Measurements from ENCODE around the gene TRDN. TPM values are rescaled to one million over a fixed set of nuclear protein-coding genes. Genes with fewer than 3 reads are reported as not detected.

Gene TRDN
- total RNA-seq, 1 experiment from 2014 or later, result 39.8 TPM

GRCh38 chr6:123594776-123595175 lies 42.0 kb downstream of the TRDN start (continued):
- TF ChIP-seq RORB (CRISPR knock-in tag; IDR thresholded peaks at IDR 0.05) (no peak), ZBTB21 (CRISPR knock-in tag; IDR thresholded peaks at IDR 0.05; ENCODE audit: borderline replicate concordance) (no peak), USF2 (CRISPR knock-in tag; IDR thresholded peaks at IDR 0.05) (no peak)
- TF ChIP-seq, protein P1, sequence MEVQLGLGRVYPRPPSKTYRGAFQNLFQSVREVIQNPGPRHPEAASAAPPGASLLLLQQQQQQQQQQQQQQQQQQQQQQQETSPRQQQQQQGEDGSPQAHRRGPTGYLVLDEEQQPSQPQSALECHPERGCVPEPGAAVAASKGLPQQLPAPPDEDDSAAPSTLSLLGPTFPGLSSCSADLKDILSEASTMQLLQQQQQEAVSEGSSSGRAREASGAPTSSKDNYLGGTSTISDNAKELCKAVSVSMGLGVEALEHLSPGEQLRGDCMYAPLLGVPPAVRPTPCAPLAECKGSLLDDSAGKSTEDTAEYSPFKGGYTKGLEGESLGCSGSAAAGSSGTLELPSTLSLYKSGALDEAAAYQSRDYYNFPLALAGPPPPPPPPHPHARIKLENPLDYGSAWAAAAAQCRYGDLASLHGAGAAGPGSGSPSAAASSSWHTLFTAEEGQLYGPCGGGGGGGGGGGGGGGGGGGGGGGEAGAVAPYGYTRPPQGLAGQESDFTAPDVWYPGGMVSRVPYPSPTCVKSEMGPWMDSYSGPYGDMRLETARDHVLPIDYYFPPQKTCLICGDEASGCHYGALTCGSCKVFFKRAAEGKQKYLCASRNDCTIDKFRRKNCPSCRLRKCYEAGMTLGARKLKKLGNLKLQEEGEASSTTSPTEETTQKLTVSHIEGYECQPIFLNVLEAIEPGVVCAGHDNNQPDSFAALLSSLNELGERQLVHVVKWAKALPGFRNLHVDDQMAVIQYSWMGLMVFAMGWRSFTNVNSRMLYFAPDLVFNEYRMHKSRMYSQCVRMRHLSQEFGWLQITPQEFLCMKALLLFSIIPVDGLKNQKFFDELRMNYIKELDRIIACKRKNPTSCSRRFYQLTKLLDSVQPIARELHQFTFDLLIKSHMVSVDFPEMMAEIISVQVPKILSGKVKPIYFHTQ (CRISPR knock-in tag; IDR thresholded peaks at IDR 0.05), result no peak
- TF ChIP-seq, protein P2, sequence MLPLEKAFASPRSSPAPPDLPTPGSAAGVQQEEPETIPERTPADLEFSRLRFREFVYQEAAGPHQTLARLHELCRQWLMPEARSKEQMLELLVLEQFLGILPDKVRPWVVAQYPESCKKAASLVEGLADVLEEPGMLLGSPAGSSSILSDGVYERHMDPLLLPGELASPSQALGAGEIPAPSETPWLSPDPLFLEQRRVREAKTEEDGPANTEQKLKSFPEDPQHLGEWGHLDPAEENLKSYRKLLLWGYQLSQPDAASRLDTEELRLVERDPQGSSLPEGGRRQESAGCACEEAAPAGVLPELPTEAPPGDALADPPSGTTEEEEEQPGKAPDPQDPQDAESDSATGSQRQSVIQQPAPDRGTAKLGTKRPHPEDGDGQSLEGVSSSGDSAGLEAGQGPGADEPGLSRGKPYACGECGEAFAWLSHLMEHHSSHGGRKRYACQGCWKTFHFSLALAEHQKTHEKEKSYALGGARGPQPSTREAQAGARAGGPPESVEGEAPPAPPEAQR (CRISPR knock-in tag; IDR thresholded peaks at IDR 0.05), result no peak

DNA sequence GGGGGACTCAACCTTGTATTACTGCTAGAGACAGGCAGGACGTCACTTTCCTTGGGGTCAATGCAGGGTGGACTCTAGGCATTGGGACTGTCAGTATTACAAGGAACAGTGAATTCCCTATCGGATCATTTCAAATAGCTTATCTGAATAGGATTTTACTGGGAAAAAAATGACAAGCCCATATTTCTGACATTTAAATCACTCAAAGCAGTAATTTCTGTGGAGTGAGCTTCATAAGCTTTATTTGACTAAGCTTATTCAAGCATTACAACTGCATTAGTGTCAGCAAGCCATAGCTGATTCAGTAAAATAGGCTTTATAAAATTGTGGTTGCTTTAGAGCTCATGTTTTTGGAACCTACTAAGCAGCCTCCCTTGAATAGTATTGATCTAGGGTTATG lies 44.3 kb downstream of the TRDN start:
- H3K9me3 Mint-ChIP-seq, result peaks cover 17% of the 10 kb centered on the region
- ChIA-PET CTCF (interaction anchor here (1.1 kb wide), 1 partner anchor 723 kb away, joined by 3 read pairs; no protein-coding TSS in a partner anchor), POLR2A (no interaction called here)
- peaks cover 41% of the 10 kb centered on the region for H3K4me1 Mint-ChIP-seq
- no peak for DNase-seq (ENCODE audit: low spot score)
- H3K36me3 Mint-ChIP-seq, result peaks cover 8% of the 10 kb centered on the region
- no peak overlapping the region for H3K27ac Mint-ChIP-seq
- no peaks in the 10 kb centered on the region for H3K27me3 Mint-ChIP-seq (ENCODE audit: low read depth)
- no peak for ATAC-seq
- no peak overlapping the region for H3K4me3 Mint-ChIP-seq
- no peak for TF ChIP-seq NFYB (CRISPR knock-in tag; conservative IDR thresholded peaks at IDR 0.05; ENCODE audit: low read depth)
- TF ChIP-seq ARID4B (CRISPR knock-in tag; IDR thresholded peaks at IDR 0.05; ENCODE audit: borderline replicate concordance), result no peak
- TF ChIP-seq SP1 (CRISPR knock-in tag; conservative IDR thresholded peaks at IDR 0.05), result no peak
- TF ChIP-seq RORB (CRISPR knock-in tag; IDR thresholded peaks at IDR 0.05), result no peak
- no peak for TF ChIP-seq GABPB1 (CRISPR knock-in tag; IDR thresholded peaks at IDR 0.05)
- TF ChIP-seq FOXJ3 (CRISPR knock-in tag; IDR thresholded peaks at IDR 0.05; ENCODE audit: borderline replicate concordance), result no peak
- TF ChIP-seq, protein P3, sequence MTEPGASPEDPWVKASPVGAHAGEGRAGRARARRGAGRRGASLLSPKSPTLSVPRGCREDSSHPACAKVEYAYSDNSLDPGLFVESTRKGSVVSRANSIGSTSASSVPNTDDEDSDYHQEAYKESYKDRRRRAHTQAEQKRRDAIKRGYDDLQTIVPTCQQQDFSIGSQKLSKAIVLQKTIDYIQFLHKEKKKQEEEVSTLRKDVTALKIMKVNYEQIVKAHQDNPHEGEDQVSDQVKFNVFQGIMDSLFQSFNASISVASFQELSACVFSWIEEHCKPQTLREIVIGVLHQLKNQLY (CRISPR knock-in tag; IDR thresholded peaks at IDR 0.05), result no peak
- TF ChIP-seq, protein P4, sequence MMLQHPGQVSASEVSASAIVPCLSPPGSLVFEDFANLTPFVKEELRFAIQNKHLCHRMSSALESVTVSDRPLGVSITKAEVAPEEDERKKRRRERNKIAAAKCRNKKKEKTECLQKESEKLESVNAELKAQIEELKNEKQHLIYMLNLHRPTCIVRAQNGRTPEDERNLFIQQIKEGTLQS (CRISPR knock-in tag; conservative IDR thresholded peaks at IDR 0.05), result no peak
- TF ChIP-seq ZNF423 (CRISPR knock-in tag; IDR thresholded peaks at IDR 0.05), result no peak
- TF ChIP-seq, protein P5, sequence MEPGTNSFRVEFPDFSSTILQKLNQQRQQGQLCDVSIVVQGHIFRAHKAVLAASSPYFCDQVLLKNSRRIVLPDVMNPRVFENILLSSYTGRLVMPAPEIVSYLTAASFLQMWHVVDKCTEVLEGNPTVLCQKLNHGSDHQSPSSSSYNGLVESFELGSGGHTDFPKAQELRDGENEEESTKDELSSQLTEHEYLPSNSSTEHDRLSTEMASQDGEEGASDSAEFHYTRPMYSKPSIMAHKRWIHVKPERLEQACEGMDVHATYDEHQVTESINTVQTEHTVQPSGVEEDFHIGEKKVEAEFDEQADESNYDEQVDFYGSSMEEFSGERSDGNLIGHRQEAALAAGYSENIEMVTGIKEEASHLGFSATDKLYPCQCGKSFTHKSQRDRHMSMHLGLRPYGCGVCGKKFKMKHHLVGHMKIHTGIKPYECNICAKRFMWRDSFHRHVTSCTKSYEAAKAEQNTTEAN (CRISPR knock-in tag; IDR thresholded peaks at IDR 0.05), result no peak
- TF ChIP-seq ZNF263 (CRISPR knock-in tag; IDR thresholded peaks at IDR 0.05; ENCODE audit: low read depth), result no peak
- TF ChIP-seq NR1H2 (CRISPR knock-in tag; IDR thresholded peaks at IDR 0.05), result no peak
- no peak for TF ChIP-seq ZNF671 (CRISPR knock-in tag; IDR thresholded peaks at IDR 0.05)
- TF ChIP-seq, protein P6, sequence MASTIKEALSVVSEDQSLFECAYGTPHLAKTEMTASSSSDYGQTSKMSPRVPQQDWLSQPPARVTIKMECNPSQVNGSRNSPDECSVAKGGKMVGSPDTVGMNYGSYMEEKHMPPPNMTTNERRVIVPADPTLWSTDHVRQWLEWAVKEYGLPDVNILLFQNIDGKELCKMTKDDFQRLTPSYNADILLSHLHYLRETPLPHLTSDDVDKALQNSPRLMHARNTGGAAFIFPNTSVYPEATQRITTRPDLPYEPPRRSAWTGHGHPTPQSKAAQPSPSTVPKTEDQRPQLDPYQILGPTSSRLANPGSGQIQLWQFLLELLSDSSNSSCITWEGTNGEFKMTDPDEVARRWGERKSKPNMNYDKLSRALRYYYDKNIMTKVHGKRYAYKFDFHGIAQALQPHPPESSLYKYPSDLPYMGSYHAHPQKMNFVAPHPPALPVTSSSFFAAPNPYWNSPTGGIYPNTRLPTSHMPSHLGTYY (CRISPR knock-in tag; IDR thresholded peaks at IDR 0.05), result no peak
- TF ChIP-seq, protein P7, sequence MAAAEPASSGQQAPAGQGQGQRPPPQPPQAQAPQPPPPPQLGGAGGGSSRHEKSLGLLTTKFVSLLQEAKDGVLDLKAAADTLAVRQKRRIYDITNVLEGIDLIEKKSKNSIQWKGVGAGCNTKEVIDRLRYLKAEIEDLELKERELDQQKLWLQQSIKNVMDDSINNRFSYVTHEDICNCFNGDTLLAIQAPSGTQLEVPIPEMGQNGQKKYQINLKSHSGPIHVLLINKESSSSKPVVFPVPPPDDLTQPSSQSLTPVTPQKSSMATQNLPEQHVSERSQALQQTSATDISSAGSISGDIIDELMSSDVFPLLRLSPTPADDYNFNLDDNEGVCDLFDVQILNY (CRISPR knock-in tag; IDR thresholded peaks at IDR 0.05), result no peak
- TF ChIP-seq ATF6 (CRISPR knock-in tag; IDR thresholded peaks at IDR 0.05), result no peak
